HG03196 (cell line): ENCODE results near the gene CCDC137.
"Not testable (repeated sequence)": the region's sequence is repeated elsewhere in the genome, so short reads cannot be mapped to it uniquely, and the experiment has no call there.

Source experiments
- ATAC-seq: cut with Tn5 transposase; IDR thresholded peaks from one replicate; pipeline ENCODE4 v1.9.1; 2021; ENCODE audit not compliant: unreplicated experiment

Gene CCDC137

DNA sequence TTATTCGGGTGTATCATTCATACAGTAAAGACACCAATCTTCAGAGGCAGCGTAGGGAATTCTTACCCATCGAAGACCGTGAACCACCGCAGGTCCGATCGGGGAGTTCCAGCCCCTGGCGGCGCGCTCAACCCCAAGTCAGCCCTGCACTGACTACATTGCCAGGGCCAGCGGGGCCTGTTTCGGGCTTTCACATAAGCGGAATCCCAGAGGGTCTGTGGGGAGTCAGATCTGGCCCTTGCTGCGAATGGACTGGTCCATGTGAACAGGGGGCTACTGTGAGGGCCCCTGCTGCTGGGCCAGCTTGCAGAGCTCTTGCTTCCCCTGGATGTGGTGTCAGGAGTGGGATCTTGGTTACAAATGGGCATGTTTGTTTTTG lies 17.8 kb upstream of the CCDC137 start:
- no peak for ATAC-seq

GRCh38 chr17:81650951-81651350 lies 15.6 kb upstream of the CCDC137 start:
- ATAC-seq: no peak

DNA sequence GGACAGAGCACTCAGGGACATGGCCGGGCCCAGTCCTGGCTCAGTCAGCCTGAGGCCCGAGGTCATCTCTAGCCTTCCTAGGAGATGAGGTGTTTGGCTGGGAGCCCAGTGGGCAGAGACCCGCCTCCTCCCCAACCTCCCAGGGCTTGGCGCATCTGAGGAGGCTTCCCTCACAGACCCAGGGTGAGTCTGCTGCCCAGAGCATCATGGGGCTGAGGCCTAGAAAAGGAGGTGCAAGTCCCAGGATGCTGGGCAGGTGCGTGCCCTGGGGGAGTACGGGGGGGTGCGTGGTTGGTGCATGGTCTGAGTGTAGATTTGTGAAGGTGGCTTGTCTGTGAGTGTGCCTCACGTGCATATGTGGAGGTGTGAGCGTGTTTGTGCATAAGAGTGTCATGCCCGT lies 14.8 kb upstream of the CCDC137 start:
- no peak for ATAC-seq

DNA sequence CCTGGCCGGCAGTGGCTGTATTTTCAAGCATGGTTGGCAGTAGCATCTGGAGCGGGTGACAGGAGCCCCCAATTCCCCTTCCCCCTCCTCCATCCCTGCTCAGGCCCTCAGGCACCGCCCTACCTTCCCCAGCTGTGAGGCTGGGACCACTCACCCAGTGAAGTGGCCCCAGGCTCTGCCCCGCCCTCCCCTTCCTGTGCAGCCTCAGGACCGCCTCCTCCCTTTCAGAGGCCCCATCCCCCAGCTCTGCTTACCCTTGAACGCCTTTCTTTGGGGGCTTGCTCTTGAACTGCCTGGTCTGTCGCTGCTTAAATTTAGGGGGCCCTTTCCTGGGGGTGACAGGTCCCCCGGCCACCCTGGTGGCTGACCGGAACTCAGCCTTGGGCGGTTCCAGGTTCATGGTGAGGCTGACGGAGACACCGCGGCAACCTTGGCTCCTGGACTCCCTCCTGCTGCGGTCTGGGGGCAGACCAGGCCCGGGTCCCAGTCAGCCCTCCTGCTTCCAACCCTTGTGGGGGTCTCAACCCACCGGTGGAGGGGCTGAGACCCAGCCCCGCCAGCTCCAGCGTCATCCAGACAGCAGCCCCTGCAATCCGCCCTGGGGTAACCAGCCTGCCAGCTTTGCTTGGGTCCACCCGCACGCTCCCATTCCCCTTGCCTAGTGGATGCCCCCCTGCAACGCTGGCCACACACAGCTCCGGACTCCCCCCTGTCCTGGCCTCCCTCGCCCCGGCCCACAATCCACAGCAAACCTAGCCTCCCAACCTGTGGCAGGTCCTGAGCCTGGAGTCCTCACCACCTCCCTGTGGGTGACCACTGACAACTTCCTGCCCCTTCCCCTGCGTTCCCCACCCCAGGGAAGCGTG lies 13.4 kb upstream of the CCDC137 start:
- no peak for ATAC-seq

DNA sequence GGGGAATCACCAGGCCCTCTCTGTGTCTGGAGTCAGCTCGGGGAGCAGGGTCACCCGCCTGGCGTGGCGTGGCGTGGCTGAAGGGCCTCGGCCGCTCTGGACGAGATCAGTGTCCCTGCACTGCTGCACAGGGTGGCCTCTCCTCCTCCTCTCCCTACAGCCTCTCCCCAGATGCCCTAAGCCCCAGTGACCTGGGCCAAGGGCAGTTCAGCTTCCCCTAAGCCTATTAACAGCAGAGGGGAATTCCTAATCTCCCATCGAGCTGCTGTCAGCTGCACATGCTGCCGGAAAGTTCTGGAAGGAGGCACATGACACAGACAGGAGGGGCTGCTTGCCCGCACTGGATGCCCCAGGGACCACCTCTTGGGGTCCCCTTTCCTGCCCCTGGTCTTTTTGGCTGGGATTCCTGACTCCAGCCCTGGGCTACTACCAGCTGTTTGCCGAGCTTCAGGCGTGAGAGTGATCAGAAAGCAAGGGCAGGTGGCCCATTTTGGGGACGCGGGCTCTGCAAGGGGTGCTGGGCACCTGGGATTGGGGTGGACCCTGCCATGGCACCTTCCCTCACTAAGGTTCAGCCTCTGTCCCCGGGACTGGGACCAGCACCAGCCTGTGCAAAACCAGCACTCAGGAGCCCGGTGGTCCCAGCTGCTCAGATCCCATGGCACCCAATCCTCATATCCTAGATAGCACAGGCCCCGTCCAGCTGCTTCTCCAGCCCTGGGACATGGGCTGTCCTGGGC lies 11.0 kb upstream of the CCDC137 start:
- no peak for ATAC-seq

- no peak for ATAC-seq
Observed at GRCh38 chr17:81656118-81656743, 10.3 kb upstream of the CCDC137 start, which contains the start of gene PDE6G. TSS of gene PDE6G (minus strand) at chr17:81656542. CDS start at chr17:81653305, 3,237 bp downstream.

DNA sequence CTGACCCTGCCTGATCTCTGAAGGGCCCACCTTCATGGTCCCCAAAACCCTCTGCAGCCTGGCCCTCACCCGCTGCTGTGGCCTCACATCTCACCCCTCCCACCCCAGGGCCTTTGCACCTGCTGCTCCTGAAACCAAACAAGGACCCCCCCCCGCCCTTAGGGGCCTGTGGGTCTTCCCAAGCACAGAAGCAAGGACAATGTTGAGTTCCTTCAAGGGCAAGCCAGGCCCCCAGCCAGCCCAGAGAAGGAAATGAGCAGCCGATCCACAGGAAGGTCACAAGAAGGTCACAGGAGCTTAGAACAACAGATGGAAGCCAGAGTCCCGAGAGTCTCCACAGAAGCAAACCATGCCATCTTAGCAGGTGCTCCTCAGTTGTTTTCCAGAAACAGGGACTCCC lies 9.7 kb upstream of the CCDC137 start:
- no peak for ATAC-seq

GRCh38 chr17:81659038-81659437 lies 7.5 kb upstream of the CCDC137 start:
- ATAC-seq: no peak

DNA sequence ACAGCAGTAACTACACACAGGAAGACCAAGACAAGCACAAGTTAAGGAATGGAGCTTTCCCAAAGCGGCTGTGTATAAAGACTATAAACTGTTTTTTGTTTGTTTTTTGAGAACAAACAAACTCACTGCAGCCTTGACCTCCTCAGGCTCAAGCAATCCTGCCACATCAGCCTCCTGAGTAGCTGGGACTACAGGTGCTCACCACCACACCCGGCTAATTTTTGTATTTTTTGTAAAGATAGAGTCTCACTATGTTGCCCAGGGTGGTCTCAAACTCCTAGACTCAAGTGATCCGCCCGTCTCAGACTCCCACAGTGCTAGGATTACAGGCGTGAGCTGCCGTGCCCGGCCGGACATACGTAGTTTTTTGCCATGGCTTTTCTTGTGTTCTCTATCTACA lies 6.1 kb upstream of the CCDC137 start:
- no peak for ATAC-seq

DNA sequence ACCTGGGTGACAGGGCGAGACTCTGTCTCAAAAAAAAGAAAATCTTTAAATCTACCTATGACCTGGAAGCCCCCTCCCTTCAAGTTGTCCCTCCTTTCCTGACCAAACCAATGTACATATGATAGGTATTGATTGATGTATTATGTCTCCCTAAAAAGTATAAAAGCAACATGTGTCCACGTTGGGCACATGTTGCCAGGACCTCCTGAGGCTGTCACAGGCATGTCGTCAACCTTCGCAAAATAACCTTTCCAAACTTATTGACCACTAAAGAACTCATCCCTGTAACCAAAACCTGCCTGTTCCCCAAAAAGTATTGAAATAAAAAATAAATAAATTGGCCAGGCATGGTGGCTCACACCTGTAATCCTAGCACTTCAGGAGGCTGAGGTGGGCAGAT lies 4.5 kb upstream of the CCDC137 start:
- no peak for ATAC-seq

DNA sequence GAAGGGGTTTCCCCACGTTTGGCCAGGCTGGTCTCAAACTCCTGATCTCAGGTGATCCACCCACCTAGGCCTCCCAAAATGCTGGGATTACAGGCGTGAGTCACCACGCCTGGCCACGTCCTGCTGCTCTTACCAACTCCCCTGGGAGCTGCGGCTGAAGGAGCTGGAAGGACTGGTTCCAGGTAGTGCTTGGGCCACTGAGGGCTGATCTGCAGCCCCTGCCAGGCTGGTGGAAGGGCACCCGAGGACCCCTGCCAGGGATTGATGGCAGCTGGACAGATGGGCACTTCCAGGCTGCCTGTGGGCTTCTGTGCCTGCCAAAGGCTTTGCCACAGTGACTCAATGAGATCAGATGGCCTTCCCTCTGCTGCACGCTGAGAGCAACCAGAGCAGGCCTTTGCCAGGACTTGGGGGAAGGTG lies 2.5 kb upstream of the CCDC137 start:
- no peak for ATAC-seq

GRCh38 chr17:81665205-81666091 lies 1.1 kb upstream of the CCDC137 start:
- peak; percentile 10 for ATAC-seq

DNA sequence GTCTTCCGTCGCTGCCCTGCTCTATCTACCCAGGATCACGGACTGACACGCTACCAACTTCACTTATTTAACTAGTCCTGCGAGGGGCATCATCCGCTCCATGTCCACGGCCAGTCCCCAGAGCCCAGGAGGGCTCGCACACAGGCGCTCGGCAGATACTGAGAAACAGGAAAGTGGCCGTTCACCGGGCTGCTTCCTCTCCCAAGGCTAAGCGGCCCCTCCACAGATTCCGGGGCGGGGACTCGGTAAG lies 520 bp upstream of the CCDC137 start:
- ATAC-seq: no peak

- ATAC-seq: no peak
Observed at GRCh38 chr17:81667754-81668153, 1.2 kb downstream of the CCDC137 start.

GRCh38 chr17:81672504-81672903 lies 6.0 kb downstream of the CCDC137 start:
- ATAC-seq: no peak

- no peak for ATAC-seq
Observed at GRCh38 chr17:81672954-81673353, 6.4 kb downstream of the CCDC137 start.

- no peak for ATAC-seq
Observed at GRCh38 chr17:81673561-81674258, 7.2 kb downstream of the CCDC137 start.

DNA sequence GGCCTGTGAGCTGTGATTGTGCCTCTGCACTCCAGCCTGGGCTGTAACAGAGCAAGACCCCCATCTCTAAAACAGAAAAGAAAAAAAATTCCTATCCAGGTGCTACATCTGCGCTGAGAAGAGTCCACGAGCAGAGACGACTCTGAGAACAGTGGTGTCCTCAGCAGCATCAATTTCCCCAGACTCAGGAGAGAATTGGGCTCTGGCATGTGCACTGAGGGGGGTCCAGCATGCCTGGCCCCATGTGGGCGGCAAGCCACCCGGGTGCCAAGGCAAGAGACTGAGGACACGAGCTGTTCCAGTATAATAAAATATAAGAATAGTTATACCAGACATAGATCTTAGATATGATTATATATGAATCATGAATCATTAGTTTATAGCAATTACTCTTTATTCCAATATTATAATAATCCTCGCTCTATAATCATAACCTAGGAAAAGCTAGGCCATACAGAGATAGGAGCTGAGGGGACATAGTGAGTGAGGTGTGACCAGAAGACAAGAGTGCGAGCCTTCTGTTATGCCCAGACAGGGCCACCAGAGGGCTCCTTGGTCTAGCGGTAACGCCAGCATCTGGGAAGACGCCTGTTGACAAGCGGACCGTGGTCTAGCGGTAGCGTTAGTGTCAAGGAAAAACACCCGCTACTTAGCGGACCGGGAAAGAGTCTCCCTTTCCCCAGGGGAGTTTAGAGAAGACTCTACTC lies 9.1 kb downstream of the CCDC137 start:
- not testable (repeated sequence) for ATAC-seq

DNA sequence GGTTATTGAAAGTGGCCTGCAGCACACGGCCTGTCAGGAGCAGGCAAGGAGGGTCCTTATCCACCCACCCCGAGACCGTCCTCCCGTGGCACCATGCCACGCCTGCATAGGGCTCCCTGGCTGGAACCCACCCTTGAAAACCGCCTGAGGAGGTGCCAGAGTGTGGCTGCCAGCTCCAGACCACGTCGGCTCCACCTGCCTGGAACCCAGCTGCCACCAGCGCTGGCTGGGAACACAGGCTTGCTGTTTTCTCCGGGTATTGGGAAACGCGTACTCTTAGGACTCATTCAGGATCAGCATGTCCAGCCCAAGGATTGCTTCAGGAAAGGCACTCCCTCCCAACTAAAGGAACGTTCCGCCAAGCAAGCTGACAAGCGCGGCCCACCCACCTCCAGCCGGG lies 10.4 kb downstream of the CCDC137 start:
- no peak for ATAC-seq

DNA sequence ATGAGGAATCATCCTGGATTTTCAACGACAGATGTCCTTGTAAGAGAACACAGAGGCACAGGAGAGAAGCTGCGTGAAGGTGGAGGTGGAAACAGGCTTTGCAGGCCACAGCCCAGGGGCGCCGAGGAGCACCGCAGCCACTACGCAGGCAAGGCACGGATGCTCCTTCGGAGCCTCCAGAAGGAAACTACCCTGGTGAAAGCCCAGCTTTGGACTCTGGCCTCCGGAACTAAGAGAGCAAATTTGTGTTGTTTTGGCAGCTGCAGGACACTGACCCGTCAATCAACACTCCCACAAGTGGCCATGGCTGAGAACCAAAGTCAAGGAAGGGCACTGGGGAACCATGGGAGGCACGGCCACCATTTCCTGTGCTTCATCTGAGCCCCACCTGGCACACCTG lies 13.6 kb downstream of the CCDC137 start:
- ATAC-seq: no peak
